Neural progenitor cell (in vitro differentiated cells): ENCODE results near the gene CYP11A1. TPM values are rescaled to one million over a fixed set of nuclear protein-coding genes. Genes with fewer than 3 reads are reported as not detected.
"Not testable (repeated sequence)": the region's sequence is repeated elsewhere in the genome, so short reads cannot be mapped to it uniquely, and the experiment has no call there.

Experiments
- DNase-seq: peaks from one replicate; pipeline ENCODE4 v3.0.0-alpha.2; 2016; ENCODE audit warnings: low spot score
- H2AFZ ChIP-seq: fragments of 200-600 bp; sonication (generic); replicated peaks from 2 replicates; pipeline ENCODE4 v1.6.1; 2016; ENCODE audit warnings: antibody characterized with exemption
- H3F3A ChIP-seq: fragments of 200-600 bp; sonication (generic); 2 replicates; pipeline ENCODE4 v1.6.1; 2016; ENCODE audit warnings: antibody characterized with exemption, low read depth
- H3K27ac ChIP-seq: fragments of 200-600 bp; sonication (generic); 2 replicates; pipeline ENCODE4 v1.5.1; 2016; ENCODE audit warnings: mild to moderate bottlenecking
- H3K27me3 ChIP-seq: fragments of 200-600 bp; sonication (generic); 2 replicates; pipeline ENCODE4 v1.6.1; 2016; ENCODE audit warnings: mild to moderate bottlenecking, moderate library complexity
- H3K36me3 ChIP-seq: fragments of 200-600 bp; sonication (generic); 2 replicates; pipeline ENCODE4 v1.5.1; 2016
- H3K4me1 ChIP-seq: fragments of 200-600 bp; sonication (generic); 2 replicates; pipeline ENCODE4 v1.6.1; 2016; ENCODE audit warnings: mixed run types
- H3K4me2 ChIP-seq: fragments of 200-600 bp; sonication (generic); 2 replicates; pipeline ENCODE4 v1.6.1; 2016
- H3K4me3 ChIP-seq: fragments of 200-600 bp; sonication (generic); 2 replicates; pipeline ENCODE4 v1.5.1; 2016
- H3K79me2 ChIP-seq: fragments of 200-600 bp; sonication (generic); 2 replicates; pipeline ENCODE4 v1.6.1; 2016; ENCODE audit warnings: low read depth
- H3K9ac ChIP-seq: fragments of 200-600 bp; sonication (generic); 2 replicates; pipeline ENCODE4 v1.6.1; 2016
- H3K9me3 ChIP-seq: fragments of 200-600 bp; sonication (generic); 2 replicates; pipeline ENCODE4 v1.5.1; 2016; ENCODE audit warnings: low read depth
- H4K20me1 ChIP-seq: fragments of 200-600 bp; sonication (generic); 2 replicates; pipeline ENCODE4 v1.6.1; 2016; ENCODE audit warnings: low read depth
- H3K27ac Mint-ChIP-seq: 3 replicates; pipeline ENCODE4 v1.8.0; 2021; ENCODE audit warnings: mixed read lengths
- H3K27me3 Mint-ChIP-seq: 2 replicates; pipeline ENCODE4 v1.8.0; 2022; ENCODE audit warnings: low read depth, mild to moderate bottlenecking, inconsistent platforms, moderate library complexity, mixed read lengths; ENCODE audit not compliant: insufficient read depth
- H3K36me3 Mint-ChIP-seq: 3 replicates; pipeline ENCODE4 v1.8.0; 2021; ENCODE audit warnings: mixed read lengths
- H3K4me1 Mint-ChIP-seq: 3 replicates; pipeline ENCODE4 v1.8.0; 2021; ENCODE audit warnings: mixed read lengths
- H3K4me3 Mint-ChIP-seq: 3 replicates; pipeline ENCODE4 v1.8.0; 2021; ENCODE audit warnings: mild to moderate bottlenecking, moderate library complexity, mixed read lengths
- H3K9me3 Mint-ChIP-seq: 3 replicates; pipeline ENCODE4 v1.8.0; 2020; ENCODE audit warnings: mixed read lengths
- CTCF ChIP-seq: fragments of 200-600 bp; sonication (generic); IDR thresholded peaks from 2 replicates; pipeline ENCODE4 v1.5.1; 2017; ENCODE audit warnings: antibody characterized with exemption, mild to moderate bottlenecking
- EZH2 ChIP-seq: fragments of 200-600 bp; sonication (generic); IDR thresholded peaks from 2 replicates; pipeline ENCODE4 v1.6.1; 2017; ENCODE audit warnings: antibody characterized with exemption, mild to moderate bottlenecking, moderate library complexity
- EZH2phosphoT487 ChIP-seq: fragments of 200-600 bp; sonication (generic); IDR thresholded peaks from 2 replicates; pipeline ENCODE4 v1.6.1; 2017; ENCODE audit warnings: antibody characterized with exemption
- total RNA-seq: library from RNA; depleted of rRNA; stranded (reverse); fragments of >200 nt; gene quantifications from 2 replicates; pipeline ENCODE4 v1.2.3, GENCODE V29; 2015; ENCODE audit warnings: low replicate concordance

Gene CYP11A1
- total RNA-seq, 1 donor from 2014 or later = 0.99 TPM

DNA sequence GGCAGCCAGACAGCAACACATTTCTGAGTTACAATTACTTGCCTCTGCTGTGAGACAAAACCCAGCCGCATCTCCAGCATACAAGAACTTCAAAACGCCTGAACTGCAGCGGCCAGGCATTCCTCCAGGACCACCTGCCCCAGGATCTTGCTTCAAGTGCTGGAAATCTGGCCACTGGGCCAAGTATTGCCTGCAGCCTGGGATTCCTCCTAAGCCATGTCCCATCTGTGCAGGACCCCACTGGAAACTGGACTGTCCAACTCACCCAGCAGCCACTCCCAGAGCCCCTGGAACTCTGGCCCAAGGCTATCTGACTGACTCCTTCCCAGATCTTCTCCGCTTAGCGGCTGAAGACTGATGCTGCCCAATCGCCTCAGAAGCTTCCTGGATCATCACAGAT, 11.4 kb downstream of the CYP11A1 start:
- not testable (repeated sequence) for H3K9ac ChIP-seq, H3K4me3 Mint-ChIP-seq, H3K79me2 ChIP-seq, H3K9me3 ChIP-seq, H3K36me3 ChIP-seq, H3K27me3 ChIP-seq, H3F3A ChIP-seq, DNase-seq, H3K4me2 ChIP-seq, H3K36me3 Mint-ChIP-seq, H3K27me3 Mint-ChIP-seq, H3K27ac ChIP-seq, H3K4me1 Mint-ChIP-seq, H2AFZ ChIP-seq, H4K20me1 ChIP-seq, H3K4me3 ChIP-seq, H3K27ac Mint-ChIP-seq
- peaks cover 10% of the 10 kb centered on the region for H3K4me1 ChIP-seq
- peaks cover 17% of the 10 kb centered on the region for H3K9me3 Mint-ChIP-seq

DNA sequence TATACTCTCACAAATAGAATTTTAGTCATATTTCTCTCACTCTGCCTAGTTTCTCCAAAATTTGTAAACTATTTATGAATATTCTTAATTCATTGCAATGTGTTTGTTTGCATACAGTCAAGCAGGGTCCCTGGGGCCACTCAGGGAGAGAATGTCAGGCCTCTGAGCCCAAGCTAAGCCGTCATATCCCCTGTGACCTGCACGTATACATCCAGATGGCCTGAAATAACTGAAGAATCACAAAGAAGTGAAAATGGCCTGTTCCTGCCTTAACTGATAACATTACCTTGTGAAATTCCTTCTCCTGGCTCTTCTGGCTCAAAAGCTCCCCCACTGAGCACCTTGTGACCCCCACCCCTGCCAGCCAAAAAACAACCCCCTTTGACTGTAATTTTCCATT, 13.5 kb downstream of the CYP11A1 start:
- not testable (repeated sequence) for H4K20me1 ChIP-seq, H3K4me3 Mint-ChIP-seq, H3K27me3 Mint-ChIP-seq, DNase-seq, H3K9ac ChIP-seq, H3K27ac ChIP-seq, H3K9me3 ChIP-seq, H3K27ac Mint-ChIP-seq, H3K4me3 ChIP-seq, H3K27me3 ChIP-seq, H2AFZ ChIP-seq, H3K4me2 ChIP-seq, H3K36me3 Mint-ChIP-seq, H3K36me3 ChIP-seq, H3F3A ChIP-seq, H3K4me1 ChIP-seq, H3K79me2 ChIP-seq
- Mint-ChIP-seq H3K4me1 (peaks cover 15% of the 10 kb centered on the region), H3K9me3 (peaks cover 17% of the 10 kb centered on the region)

- Histone ChIP-seq H3K27me3 (no peaks in the 10 kb centered on the region), H3K4me1 (no peaks in the 10 kb centered on the region), H3K79me2 (no peaks in the 10 kb centered on the region), H3K9me3 (peaks cover 5% of the 10 kb centered on the region), H3K4me2 (no peak overlapping the region), H3K4me3 (no peak overlapping the region), H4K20me1 (no peaks in the 10 kb centered on the region), H2AFZ (no peak overlapping the region), H3K9ac (no peak overlapping the region), H3K36me3 (no peaks in the 10 kb centered on the region), H3K27ac (no peak overlapping the region), H3F3A (no peaks in the 10 kb centered on the region)
- peaks cover 15% of the 10 kb centered on the region for H3K4me1 Mint-ChIP-seq
- no peak overlapping the region for H3K4me3 Mint-ChIP-seq
- H3K27ac Mint-ChIP-seq = no peak overlapping the region
- TF ChIP-seq EZH2 (no peak), EZH2phosphoT487 (no peak), CTCF (no peak)
- no peaks in the 10 kb centered on the region for H3K36me3 Mint-ChIP-seq
- peaks cover 17% of the 10 kb centered on the region for H3K9me3 Mint-ChIP-seq
- no peak for DNase-seq
- peaks cover 5% of the 10 kb centered on the region for H3K27me3 Mint-ChIP-seq
These were observed 15.0 kb downstream of the CYP11A1 start for GRCh38 chr15:74352393-74352910.

DNA sequence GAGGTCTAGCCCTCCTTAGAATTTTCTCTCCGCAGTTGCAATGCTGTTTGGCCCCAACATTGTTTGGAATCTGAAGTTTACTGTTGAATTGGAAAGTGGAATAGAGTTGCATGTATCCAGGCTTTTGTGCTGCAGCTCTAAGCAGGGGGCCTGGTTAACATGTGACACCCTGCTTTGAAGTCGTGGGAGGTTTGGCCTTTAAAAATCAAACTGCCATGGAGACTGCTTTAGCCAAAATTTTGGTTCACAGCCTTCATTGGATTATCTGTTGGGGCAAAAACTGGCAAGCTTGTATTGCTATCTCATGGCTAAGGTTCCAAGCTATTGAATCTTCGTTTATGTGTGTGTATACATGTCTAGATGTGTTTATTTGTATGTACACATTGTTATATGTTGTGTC, 15.8 kb downstream of the CYP11A1 start:
- H4K20me1 ChIP-seq = no peaks in the 10 kb centered on the region
- Mint-ChIP-seq H3K27me3 (peaks cover 5% of the 10 kb centered on the region), H3K4me3 (no peak overlapping the region), H3K27ac (no peak overlapping the region), H3K36me3 (no peaks in the 10 kb centered on the region), H3K4me1 (peaks cover 15% of the 10 kb centered on the region), H3K9me3 (peaks cover 17% of the 10 kb centered on the region)
- no peak for DNase-seq
- H3K79me2 ChIP-seq = no peaks in the 10 kb centered on the region
- H3K36me3 ChIP-seq = no peaks in the 10 kb centered on the region
- H3K27me3 ChIP-seq = no peaks in the 10 kb centered on the region
- TF ChIP-seq EZH2 (no peak), CTCF (no peak), EZH2phosphoT487 (no peak)
- peaks cover 5% of the 10 kb centered on the region for H3K9me3 ChIP-seq
- H3K4me3 ChIP-seq = no peak overlapping the region
- H3K4me1 ChIP-seq = no peaks in the 10 kb centered on the region
- H3K9ac ChIP-seq = no peak overlapping the region
- no peak overlapping the region for H2AFZ ChIP-seq
- no peak overlapping the region for H3K4me2 ChIP-seq
- no peak overlapping the region for H3K27ac ChIP-seq
- no peaks in the 10 kb centered on the region for H3F3A ChIP-seq
